Astrocyte of the spinal cord (primary cell): ENCODE measurements around the gene SPAG9.
A peak's percentile ranks its signal among the peaks of the same experiment; 100 is the strongest.

Experiments
- DNase-seq: peaks from one replicate; pipeline ENCODE4 v3.0.0; 2011; ENCODE audit warnings: low read depth, low spot score
- H3K4me3 ChIP-seq: 2 replicates; pipeline ENCODE4 v1.5.1; 2011; ENCODE audit warnings: low read depth, mild to moderate bottlenecking, low read length, moderate library complexity
- in situ Hi-C: cut with HindIII; loops from 2 replicates; pipeline ENCODE4 v1.10.0; 2017; ENCODE audit warnings: low sequenced_read_pairs
- TF ChIP-seq, protein P1 (sequence below): IDR thresholded peaks from 2 replicates; pipeline ENCODE4 v1.5.1; 2012; ENCODE audit warnings: low read depth, mild to moderate bottlenecking, low read length, inconsistent platforms

The SPAG9 gene, protein sequence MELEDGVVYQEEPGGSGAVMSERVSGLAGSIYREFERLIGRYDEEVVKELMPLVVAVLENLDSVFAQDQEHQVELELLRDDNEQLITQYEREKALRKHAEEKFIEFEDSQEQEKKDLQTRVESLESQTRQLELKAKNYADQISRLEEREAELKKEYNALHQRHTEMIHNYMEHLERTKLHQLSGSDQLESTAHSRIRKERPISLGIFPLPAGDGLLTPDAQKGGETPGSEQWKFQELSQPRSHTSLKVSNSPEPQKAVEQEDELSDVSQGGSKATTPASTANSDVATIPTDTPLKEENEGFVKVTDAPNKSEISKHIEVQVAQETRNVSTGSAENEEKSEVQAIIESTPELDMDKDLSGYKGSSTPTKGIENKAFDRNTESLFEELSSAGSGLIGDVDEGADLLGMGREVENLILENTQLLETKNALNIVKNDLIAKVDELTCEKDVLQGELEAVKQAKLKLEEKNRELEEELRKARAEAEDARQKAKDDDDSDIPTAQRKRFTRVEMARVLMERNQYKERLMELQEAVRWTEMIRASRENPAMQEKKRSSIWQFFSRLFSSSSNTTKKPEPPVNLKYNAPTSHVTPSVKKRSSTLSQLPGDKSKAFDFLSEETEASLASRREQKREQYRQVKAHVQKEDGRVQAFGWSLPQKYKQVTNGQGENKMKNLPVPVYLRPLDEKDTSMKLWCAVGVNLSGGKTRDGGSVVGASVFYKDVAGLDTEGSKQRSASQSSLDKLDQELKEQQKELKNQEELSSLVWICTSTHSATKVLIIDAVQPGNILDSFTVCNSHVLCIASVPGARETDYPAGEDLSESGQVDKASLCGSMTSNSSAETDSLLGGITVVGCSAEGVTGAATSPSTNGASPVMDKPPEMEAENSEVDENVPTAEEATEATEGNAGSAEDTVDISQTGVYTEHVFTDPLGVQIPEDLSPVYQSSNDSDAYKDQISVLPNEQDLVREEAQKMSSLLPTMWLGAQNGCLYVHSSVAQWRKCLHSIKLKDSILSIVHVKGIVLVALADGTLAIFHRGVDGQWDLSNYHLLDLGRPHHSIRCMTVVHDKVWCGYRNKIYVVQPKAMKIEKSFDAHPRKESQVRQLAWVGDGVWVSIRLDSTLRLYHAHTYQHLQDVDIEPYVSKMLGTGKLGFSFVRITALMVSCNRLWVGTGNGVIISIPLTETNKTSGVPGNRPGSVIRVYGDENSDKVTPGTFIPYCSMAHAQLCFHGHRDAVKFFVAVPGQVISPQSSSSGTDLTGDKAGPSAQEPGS (N-terminal part only)

GRCh38 chr17:51120739-51121619, at the start of gene SPAG9:
SPAG9 (minus strand) TSS chr17:51120868; CDS start chr17:51120656, 212 bp downstream.
- in situ Hi-C loops = no loop called here
- DNase-seq = peak; percentile 97
- TF ChIP-seq, protein P1, sequence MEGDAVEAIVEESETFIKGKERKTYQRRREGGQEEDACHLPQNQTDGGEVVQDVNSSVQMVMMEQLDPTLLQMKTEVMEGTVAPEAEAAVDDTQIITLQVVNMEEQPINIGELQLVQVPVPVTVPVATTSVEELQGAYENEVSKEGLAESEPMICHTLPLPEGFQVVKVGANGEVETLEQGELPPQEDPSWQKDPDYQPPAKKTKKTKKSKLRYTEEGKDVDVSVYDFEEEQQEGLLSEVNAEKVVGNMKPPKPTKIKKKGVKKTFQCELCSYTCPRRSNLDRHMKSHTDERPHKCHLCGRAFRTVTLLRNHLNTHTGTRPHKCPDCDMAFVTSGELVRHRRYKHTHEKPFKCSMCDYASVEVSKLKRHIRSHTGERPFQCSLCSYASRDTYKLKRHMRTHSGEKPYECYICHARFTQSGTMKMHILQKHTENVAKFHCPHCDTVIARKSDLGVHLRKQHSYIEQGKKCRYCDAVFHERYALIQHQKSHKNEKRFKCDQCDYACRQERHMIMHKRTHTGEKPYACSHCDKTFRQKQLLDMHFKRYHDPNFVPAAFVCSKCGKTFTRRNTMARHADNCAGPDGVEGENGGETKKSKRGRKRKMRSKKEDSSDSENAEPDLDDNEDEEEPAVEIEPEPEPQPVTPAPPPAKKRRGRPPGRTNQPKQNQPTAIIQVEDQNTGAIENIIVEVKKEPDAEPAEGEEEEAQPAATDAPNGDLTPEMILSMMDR = no peak
- peak within 1 kb of the TSS; percentile 96 for H3K4me3 ChIP-seq

GRCh38 chr17:51169340-51169739, 48.7 kb upstream of the SPAG9 start:
- no peak for DNase-seq
- H3K4me3 ChIP-seq = no peak overlapping the region
- in situ Hi-C loops = no loop called here
- TF ChIP-seq, protein P1 = no peak

DNA sequence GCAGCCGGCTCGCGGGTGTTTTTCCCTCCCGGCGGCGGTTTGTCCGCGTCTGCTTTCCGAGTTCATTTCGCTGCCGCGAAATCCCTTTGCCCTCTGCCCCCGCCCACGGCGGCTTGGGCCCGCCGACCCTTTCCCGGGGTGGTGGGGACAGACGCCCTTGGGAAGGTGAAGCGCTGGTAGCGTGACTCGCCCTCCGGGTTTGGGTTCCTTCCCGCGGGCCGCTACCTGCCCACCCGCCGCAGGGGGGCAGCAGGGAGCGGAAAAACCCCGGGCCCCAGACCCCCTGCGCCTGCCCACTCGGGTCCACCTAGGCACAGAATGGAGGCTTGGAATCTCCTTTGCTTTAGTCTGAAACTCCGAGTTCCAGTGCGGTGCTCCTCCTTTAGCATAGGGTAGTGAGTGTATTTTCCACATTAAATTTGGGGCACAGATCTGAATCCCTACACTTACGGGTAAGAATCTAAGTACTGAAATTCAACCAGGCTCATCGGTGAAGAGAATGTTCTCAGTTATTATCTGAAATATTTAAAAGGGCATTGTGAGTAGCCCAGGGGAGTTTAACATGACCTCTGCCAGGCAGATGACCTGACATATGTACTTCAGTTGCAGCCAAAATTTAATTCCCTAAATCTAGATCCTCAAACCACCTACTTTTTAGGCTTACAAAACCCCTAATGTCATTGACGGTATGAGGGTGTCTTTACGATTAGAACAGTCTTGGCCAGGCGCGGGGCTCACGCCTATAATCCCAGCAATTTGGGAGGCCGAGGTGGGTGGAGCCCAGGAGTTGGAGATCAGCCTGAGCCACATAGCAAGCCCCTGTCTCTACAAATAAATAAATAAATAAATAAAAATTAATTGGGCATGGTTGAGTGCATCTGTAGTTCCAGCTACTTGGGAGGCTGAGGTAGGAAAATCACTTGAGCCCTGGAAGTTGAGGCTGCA, 46.6 kb upstream of the SPAG9 start:
- in situ Hi-C loops = no loop called here
- peak overlapping the region; percentile 89 for H3K4me3 ChIP-seq
- DNase-seq = peak; percentile 41
- TF ChIP-seq, protein P1 = peak; percentile 81

- DNase-seq = peak; percentile 84
Observed at GRCh38 chr17:51166198-51166986, 45.7 kb upstream of the SPAG9 start, which contains the start of gene NME2. NME2 (plus strand) TSS chr17:51166411; CDS start chr17:51166831, 420 bp downstream.

More at GRCh38 chr17:51166198-51166986, 45.7 kb upstream of the SPAG9 start, which contains the start of gene NME2:
- in situ Hi-C loops = no loop called here
- H3K4me3 ChIP-seq = peak within 1 kb of the TSS; percentile 89
- TF ChIP-seq, protein P1 = no peak
